ENCODE results near the gene CCDC85A.
A peak's percentile ranks its signal among the peaks of the same experiment; 100 is the strongest.

The CCDC85A gene

DNA sequence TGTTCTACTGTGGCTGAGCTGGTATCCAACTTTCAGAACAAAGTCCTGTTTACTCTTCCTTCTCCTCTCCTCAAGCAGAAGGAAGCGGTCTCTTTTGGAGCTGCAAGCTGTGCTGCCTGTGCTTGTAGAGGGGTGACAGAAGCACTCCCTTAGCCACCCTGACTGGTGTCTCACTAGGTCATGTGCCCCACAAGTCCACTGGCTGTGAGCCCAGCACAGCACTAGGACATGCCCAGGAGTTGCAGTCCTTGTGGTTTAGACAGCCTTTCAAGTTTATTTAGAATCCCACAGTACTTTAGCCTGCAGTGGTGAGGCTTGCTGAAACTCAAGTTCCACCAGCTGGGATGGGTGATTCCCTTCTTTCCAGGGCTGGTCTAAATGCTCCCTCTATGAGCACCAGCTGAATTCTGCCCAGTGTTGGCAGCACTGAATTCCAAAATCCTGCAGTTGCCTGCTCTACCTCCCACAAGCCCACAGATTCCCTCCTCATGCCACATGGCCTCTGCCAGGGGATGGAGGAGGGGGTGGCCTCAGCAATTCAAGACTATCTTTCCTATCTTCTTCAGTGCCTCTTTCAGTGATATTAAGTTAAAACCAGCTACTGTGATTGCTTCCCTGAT is 61.2 kb downstream of the CCDC85A start:
- no peak for DNase-seq

DNA sequence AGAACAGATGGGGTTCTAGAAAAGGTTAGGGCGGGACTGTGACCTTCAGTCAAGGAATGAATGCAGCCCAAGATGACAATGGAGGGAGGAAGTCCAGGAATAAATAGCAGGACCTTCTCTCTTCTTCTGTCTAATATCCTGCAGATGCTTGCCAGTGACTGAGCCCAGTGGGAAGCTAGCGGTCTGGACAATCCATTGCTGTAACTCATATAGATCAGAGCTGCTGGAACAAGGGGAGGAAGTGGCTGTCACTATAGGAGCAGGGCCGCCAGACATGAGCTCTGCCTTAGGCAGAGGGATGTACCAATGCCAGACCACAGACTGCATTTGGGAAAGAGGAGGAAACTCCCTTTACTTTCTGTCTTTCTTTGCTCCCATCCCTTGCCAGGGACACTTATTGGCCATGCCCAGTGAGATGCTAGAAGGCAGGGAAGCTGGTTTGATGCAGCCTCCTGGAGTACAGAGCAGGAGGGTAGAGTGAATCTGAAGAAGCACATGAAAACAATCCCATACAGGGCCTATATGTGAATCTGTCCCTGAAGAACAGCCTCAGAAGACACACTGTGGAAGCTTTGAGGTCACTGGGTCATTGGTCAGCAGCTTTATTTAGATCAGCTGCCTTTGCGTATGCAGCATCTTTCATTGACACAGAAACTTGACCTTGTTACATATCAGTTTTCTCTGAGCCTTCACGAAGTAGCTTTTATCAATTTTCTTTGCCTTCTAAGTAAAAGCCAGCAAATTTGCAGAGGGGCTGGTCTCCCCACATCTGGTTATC is 65.4 kb downstream of the CCDC85A start:
- DNase-seq, result no peak

DNA sequence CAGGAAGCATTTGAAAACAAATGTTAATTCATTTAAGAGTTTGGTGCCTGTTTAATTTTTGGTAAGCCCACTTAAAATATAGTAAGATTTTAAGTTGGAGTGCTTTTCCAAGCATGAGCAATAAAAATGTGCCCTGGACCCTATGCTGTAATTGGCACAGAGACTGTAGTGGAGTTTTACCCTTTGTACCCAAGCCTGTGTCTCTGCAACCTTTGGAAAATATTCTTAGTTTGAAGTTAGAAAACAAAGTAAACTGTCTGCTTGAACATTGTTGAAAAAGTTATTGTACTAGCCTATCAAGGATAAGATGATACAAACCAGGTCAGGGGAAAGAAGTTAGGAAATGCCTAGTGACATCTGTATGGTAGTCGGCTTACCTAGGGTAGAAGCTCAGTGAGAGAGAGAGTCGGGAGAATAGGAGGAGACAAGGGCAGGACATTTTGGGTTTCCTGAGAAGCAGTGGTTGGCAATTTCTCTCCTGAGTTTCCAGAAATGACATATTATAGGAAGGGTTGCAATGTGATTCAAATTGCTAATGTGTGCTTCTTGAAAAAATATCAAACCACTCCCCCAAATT is 66.5 kb downstream of the CCDC85A start:
- DNase-seq, result no peak

DNA sequence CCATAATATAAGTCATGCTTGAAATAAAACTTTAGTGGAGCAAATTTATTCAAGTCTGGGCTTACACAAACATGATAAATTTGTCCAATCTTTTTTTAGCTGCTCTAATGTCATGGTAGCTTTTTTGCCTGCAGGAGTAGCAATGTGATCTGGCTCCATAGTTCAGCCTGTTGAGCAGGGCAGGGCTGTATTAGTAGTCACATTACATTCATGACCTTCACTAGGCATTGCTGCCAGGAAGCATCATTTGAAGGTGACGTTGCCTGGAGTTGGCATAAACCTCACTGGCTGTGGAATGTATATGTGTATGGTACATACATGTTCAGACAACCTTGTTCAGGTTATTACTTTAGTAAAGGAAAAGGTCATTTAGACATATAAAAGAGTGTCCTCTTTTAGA is 76.6 kb downstream of the CCDC85A start:
- DNase-seq, result no peak

- DNase-seq, result no peak
These were observed 78.5 kb downstream of the CCDC85A start for GRCh38 chr2:56262241-56262640.

DNA sequence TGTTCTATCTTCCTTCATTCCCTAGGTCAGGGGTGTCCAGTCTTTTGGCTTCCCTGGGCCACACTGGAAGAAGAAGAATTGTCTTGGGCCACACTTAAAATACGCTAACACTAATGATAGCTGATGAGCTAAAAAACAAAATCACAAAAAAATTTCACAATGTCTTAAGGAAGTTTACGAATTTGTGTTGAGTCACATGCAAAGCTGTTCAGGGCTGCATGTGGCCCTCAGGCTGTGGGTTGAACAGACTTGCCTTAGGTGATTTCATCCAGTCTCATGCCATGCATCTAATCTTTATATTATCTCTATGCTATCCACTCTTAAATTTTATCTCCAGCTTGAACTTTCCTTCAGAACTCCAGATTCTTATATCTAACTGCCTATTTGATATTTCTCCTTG is 80.1 kb downstream of the CCDC85A start:
- DNase-seq, result no peak

- no peak for DNase-seq
These were observed 83.1 kb downstream of the CCDC85A start for GRCh38 chr2:56266761-56267414.

- no peak for DNase-seq
These were observed 83.6 kb downstream of the CCDC85A start for GRCh38 chr2:56267415-56267788.

GRCh38 chr2:56268856-56269255 is 85.1 kb downstream of the CCDC85A start:
- no peak for DNase-seq

GRCh38 chr2:56271275-56271674 is 87.5 kb downstream of the CCDC85A start:
- DNase-seq, result no peak

DNA sequence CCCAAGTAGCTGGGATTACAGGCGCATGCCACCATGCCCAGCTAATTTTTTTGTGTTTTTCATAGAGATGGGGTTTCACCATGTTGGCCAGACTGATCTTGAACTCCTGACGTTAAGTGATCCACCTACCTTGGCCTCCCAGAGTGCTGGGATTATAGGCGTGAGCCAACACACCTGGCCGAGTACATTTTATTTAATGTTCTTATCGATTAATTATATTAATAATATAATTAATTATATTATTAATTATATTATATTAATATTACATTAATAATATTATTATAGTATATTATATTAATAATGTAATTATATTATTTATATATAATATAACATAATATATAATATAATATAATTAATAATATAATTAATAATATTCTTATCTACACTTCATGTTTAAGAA is 101.4 kb downstream of the CCDC85A start:
- no peak for DNase-seq

DNA sequence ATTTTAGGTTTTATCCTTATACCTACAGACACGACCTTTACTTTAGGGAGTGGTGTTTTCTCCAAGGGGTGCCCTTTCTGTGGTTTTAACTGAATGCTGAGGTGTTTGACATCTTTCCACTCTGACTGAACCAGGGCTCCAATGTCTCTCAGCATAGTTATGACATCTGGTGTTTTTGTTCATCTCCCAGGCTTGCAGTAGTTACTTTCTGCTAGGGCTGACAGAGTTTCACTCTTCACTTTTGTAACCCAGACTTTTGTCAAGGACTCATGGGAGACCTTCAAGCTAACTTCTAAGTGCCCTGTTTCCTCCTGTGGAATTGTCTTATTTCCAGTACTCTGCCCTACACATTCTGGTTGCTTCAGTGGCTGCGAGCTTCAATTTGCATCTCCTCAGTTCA is 103.1 kb downstream of the CCDC85A start:
- DNase-seq, result no peak

GRCh38 chr2:56287508-56287907 is 103.7 kb downstream of the CCDC85A start:
- DNase-seq, result no peak

GRCh38 chr2:56287974-56288373 is 104.2 kb downstream of the CCDC85A start:
- no peak for DNase-seq

DNA sequence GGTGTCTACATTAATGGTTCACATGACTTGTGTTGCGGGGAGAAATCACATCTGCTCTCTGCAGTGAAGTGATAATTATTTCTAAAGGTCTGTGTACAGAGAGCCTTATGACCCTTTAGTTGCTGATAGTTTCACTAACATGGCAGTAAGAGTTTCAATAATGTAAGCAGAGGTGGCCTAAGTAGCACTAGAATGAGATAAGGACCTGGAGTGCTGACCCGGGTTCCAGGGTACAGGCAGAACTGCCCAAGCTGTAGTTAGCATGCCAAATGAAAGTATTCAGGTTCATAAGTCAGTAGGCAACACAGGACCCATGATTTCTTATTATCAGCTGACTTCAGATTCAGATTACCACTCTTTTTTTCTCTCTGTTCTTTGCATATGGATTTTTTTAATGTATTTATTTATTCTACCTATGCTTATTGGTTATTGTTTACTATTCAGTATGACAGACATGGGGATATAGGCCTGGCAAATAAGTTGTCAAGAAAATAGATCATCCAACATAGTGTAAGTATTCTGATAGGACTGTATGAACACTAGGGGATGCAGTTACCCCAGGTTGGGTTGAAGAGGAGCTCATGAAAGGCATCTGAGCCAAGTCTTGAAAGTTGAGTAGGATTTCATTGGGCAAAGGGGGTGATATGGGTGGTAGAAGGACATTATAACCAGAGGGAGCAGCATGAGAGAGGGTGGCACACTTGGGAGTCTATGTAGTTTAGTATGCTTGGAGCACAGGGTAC is 105.2 kb downstream of the CCDC85A start:
- DNase-seq, result no peak

DNA sequence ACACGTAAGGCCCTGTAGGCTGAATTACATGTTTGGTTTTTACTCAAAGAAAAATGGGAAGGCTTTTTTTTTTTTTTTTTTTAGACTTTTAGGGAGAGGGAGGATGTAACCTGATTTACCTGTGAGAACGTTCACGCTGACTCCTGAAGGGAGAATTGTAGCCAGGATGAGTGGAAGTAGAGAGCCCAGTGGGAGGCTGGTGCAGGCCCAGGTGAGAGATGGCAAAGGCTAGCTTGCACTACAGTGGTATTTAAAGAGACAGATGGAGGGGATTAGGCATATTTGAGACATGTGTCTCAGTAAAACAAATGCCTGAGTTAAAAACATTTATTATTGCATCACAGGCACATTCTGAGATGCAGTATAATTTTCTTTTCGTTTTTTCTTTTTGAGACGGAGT is 107.9 kb downstream of the CCDC85A start:
- no peak for DNase-seq

DNA sequence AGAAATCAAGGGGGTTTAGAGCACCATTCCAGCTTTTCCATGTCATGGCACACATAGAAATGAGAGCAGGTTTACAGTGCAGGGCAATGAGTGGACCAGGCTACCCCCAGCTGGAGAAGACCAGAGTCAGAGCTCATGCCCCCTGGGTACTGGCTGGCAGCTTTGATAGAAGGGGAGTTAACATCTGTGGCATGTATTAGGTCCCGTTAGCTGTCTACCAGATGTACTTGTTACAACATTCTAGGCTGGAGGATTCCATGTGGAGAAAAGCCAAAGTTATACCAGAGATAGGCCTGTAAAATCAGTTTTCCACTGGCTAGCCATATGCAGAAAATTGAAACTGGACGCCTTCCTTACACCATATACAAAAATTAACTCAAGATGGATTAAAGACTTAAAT is 109.2 kb downstream of the CCDC85A start:
- no peak for DNase-seq

- no peak for DNase-seq
These were observed 111.9 kb downstream of the CCDC85A start for GRCh38 chr2:56295666-56296065.

DNA sequence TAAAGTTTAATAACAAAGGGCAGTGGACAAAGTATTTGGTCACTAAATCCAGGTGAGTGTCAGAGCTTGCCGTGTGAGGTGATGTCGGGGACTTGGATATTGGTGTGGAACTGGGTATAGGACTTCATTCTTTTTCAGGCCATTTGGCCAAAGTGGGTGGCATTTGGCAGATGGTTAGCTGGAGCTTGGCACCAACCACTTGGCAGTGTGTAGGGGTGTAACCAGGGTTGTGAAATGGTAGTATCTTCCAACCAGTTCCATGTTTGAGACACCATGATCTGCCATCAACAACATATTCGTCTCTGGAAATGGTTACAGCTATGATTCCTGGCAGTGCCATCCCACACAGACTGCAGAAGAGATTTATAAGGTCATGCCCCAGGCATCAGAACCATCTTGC is 113.9 kb downstream of the CCDC85A start:
- no peak for DNase-seq

DNA sequence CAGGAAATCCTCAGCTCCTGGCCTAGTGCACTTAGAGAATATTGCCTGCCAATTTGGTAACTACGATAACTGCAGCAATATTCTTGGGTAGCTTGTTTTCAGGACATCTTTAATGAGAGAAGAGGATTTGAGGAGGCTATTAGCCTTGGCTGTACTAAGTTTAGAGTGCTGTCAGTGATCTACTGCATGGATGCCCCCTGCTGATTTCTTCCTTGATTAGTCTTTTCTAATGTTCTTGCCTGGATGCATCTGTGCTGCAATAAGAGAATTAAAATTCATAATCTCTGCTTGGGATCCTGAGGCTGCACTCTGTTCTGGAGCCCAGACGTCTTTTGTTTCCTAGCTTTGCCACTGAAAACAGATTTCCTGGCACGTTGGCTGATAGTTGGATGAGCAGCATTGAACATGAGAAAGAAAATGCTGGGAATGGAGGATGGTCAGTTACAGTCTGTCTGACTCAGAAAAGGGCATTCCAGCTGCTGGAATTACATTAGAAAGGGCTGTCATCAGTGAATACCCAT is 115.4 kb downstream of the CCDC85A start:
- DNase-seq, result peak; percentile 34

- DNase-seq, result no peak
These were observed 125.9 kb downstream of the CCDC85A start for GRCh38 chr2:56309626-56310170.

- no peak for DNase-seq
These were observed 129.7 kb downstream of the CCDC85A start for GRCh38 chr2:56313500-56313921.

- DNase-seq, result no peak
These were observed 130.6 kb downstream of the CCDC85A start for GRCh38 chr2:56314371-56314770.
